Panc1 (cell line): ENCODE measurements around the gene SH3PXD2A.

Source experiments
- CTCF ChIP-seq: fragments of 450-650 bp; IDR thresholded peaks from 2 replicates; pipeline ENCODE4 v1.5.1; 2017; ENCODE audit warnings: mild to moderate bottlenecking
- POLR2AphosphoS5 ChIP-seq: IDR thresholded peaks from 2 replicates; pipeline ENCODE4 v1.6.1; 2012; ENCODE audit warnings: mild to moderate bottlenecking, low read depth, low read length, moderate library complexity
- TCF7L2 ChIP-seq: IDR thresholded peaks from 2 replicates; pipeline ENCODE4 v1.6.1; 2011; ENCODE audit warnings: mild to moderate bottlenecking, low read depth, low read length, inconsistent platforms

GRCh38 chr10:103568505-103568904 is 286.9 kb downstream of the SH3PXD2A start:
- no peak for TF ChIP-seq TCF7L2
- no peak for TF ChIP-seq CTCF
- no peak for TF ChIP-seq POLR2AphosphoS5
